Measurements from ENCODE around the gene PCDHGA8.

DNA sequence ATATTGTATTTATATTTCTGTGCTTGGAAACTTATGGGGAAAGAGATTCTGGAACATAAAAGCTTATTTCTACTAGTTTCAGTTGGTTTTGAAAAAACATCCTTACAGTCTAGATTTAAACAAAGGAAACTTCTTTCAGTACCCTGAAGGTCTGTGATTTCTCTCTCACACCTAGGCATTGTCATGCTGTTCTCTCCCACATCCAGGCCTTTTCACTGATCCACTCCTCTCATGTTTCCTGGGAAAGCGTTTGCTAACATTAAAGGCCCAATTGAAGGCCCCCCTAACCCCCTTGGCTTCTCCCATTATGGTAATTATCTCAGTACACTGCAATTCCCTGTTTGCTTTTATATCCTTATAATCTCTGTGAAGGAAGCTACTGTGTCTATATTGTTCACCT, 49.7 kb upstream of the PCDHGA8 start:
- TF ChIP-seq YY1 (IDR thresholded peaks at IDR 0.05; ENCODE audit: insufficient read depth, insufficient read length): no peak
- TF ChIP-seq SUZ12 (IDR thresholded peaks at IDR 0.05; ENCODE audit: extremely low read depth, insufficient read depth, insufficient read length): no peak

Data from NT2/D1 (cell line).